NCI-H1048 (cell line): ENCODE results near the gene DNAJC22.
A peak's percentile ranks its signal among the peaks of the same experiment; 100 is the strongest.
"Not testable (repeated sequence)": the region's sequence is repeated elsewhere in the genome, so short reads cannot be mapped to it uniquely, and the experiment has no call there.

Experiments
- DNase-seq: peaks from one replicate; lab custom pipeline; 2025; lab: John Stamatoyannopoulos, UW

The DNAJC22 gene

DNA sequence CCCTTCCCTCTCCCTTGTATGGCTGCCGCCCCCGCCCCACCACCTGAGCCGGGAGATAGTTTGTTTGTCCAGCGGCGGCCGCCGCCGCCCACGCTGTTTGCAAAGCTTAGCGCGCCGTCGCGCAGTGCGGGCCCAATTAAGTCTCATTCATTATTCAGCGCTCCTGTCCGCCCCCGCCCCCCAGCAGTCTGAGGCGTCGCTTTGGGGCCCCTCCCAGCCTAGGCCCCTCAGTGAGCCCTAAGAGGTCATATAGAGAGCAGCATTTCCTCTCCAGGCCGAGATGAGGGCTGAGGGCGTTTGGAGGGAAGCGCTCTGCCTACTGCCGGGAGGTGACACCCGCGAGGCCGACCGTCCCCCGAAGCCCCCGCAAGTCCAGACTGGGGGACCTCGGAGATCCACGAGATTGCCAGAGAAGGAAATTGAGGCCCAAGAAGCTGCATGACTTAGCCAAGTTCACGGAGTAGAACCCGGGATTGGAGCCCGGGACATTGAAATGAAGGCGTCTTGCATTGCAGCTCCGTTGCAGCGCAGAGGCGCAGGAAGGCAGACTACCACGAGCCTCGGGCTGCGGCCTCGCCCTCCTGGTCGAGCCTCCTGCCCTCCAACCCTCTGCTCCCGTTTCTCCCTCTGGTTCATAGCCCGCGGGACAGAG lies at the start of gene DNAJC22:
Gene DNAJC22, plus strand, starts transcription at position 230 of the 652 bp plus-strand sequence. CDS start 1,985 bp downstream, outside the sequence.
- no peak for DNase-seq

DNA sequence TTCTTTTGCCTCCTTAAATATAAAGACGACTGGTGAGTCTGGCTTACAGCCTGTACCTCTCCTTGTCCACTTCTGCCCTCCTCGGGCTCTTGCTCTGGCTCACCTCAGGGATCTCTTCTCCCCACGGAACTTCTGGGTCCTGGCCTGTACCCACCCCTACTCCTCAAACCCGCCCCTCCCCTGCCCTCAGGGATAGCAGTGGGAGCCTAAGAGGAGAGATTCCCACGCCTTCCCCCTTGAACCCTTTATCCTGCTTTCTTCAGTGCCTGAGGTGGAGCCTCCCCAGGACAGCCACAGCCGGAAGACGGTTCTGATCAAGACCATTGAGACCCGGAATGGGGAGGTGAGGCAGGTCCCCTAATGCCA lies 49.0 kb upstream of the DNAJC22 start:
- DNase-seq, result no peak

DNA sequence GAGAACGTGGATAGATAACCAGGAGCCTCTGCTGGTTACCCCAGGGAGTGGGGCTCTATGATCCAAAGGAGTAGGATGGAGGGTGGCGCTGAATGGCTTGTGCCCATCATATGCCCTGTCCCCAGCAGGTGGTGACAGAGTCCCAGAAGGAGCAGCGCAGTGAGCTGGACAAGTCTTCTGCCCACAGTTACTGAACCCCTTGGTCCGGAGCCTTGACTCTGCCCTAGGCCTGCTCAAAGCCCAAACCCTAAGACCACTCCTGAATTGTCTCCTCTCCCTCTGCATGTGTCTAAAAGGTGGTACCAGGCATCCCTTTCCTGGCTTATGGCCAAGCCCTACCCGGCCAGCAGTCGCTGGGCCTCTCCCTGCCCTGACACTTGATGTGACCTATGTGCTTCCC lies 48.5 kb upstream of the DNAJC22 start:
- DNase-seq, result no peak

DNA sequence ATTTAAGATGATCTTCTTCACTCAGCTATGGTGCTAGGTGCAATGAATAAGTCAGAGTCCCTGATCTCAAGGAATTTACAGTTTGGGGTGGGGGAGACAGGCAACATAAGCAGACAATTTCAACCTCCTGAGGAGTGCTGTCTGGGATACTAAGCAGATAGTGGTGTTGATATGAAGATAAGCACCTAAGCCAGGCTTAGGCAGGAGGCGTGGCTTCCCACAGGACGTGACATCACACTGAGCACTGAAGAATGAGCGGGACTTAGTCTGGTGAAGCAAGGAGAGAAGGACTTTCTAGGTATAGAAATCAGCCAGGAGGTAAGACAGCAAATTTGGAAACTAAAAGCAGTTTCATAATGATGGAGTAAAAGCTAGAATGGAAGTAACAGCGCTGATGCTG lies 44.9 kb upstream of the DNAJC22 start:
- DNase-seq, result no peak

DNA sequence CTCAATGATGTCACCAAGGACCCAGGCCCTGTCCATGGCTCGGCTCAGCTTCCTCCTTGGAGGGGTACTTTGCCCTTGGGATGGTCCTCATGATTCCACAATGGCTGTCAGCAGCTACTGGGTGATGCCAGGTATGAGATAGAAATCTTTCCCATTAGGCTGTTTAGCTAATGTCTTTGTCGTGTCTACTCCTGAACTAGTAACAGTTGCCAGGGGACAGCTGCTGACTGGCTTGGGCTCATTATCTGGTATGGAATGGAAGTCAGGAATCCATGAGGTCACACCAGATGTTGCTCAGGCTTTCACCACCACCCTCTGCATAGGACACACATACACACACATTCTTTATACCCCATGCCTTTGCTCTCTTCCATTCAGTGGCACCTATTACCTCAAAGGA lies 42.5 kb upstream of the DNAJC22 start:
- DNase-seq, result no peak

DNA sequence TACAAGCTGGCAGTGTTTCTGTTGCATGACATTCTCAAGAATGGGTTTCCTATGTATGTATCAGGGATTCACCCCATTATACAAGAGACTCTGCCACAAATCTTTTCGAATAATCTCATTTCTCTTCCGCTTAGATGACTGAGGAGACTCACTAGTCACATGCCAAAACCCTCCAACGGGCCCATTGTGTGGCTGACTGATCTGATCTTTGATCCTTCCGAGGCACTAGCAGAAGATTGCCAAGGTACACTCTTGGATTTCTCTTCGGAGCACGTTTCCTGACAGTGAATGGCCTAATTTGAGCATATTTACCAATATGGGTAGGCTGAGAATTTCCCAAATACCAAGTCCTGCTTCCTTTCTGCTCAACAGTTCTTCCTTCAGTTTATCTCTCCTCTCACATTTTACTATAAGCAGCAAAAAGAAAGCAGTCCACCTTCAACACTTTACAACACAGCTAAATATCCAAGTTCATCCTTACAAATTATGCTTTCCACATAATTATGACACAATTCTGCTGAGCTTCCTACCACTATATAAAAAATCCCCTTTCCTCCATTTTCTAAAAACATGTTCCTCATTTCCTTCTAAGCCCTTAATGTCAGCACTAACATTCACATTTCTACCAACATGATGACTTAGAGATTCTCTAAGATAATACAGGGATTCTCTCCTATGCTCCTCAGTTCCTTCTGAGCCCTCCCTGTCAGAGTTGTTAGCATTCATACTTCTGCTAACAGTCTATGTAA lies 40.8 kb upstream of the DNAJC22 start:
- no peak for DNase-seq

DNA sequence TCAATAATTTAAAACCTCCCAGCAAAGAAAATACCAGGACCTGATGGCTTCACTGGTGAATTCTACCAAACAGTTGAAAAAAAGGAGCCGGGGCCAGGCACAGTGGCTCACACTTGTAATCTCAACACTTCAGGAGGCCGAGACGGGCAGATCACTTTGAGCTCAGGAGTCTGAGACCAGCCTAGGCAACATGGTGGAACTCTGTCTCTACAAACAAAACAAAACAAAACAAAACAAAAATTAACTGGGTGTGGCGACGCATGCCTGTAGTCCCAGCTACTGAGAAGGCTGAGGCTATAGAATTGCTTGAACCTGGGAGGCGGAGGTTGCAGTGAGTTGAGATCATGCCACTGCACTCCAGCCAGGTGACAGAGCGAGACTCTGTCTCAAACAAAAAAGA lies 37.3 kb upstream of the DNAJC22 start:
- no peak for DNase-seq

DNA sequence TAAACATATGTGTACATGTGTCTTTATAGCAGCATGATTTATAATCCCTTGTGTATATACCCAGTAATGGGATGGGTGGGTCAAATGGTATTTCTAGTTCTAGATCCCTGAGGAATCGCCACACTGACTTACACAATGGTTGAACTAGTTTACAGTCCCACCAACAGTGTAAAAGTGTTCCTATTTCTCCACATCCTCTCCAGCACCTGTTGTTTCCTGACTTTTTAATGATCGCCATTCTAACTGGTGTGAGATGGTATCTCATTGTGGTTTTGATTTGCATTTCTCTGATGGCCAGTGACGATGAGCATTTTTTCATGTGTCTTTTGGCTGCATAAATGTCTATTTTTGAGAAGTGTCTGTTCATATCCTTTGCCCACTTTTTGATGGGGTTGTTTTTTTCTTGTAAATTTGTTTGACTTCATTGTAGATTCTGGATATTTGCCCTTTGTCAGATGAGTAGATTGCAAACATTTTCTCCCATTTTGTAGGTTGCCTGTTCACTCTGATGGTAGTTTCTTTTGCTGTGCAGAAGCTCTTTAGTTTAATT lies 36.2 kb upstream of the DNAJC22 start:
- DNase-seq, result not testable (repeated sequence)

DNA sequence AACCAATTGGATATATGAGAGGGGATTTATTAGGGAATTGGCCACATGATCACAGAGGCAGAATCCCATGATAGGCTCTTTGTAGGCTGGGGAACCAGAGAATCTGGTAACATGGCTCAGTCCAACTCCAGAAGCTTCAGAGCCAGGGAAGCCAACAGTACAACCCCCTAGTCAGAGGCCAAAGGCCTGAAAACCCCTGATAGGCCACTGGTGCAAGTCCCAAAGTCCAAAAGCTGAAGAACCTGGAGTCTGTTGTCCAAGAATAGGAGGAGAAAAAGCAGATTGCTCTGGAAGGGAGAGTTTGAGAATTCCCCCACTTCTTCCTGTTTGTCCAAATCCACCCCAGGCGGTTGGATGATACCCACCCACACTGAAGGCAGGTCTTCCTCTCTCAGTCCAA lies 31.9 kb upstream of the DNAJC22 start:
- no peak for DNase-seq

DNA sequence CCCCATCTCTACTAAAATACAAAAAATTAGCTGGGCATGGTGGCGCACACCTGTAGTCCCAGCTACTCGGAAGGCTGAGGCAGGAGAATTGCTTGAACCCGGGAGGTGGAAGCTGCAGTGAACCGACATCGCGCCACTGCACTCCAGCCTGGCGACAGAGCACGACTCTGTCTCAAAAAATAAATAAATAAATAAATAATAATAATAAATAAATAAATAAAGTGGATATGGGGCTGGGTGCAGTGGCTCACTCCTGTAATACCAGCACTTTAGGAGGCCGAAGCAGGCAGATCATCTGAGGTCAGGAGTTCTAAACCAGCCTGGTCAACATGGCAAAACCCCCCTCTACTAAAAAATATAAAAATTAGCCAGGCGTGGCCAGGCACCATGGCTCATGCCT lies 29.6 kb upstream of the DNAJC22 start:
- DNase-seq, result not testable (repeated sequence)

DNA sequence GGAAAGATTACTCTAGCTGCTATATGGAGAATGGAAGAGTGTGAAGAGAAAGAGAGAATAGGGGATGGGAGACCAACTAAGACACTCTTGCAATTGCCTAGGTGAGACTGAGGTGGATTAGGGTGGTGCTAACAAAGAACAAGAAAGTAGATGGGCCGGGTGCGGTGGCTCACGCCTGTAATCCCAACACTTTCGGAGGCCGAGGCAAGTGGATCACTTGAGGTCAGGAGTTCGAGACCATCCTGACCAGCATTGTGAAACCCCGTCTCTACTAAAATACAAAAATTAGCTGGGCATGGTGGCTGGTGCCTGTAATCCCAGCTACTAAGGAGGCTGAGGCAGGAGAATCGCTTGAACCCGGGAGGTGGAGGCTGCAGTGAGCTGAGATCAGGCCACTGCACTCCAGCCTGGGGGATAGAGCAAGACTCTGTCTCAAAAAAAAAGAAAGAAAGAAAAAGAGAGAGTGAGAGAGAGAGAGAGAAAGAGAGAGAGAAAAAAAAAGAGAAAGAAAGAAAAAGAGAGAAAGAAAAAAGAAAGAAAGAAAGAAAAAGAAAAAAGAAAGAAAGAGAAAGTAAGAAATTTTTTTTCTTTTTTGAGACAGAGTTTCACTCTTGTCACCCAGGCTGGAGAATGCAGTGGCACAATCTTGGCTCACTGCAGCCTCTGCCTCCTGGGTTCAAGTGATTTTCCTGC lies 26.1 kb upstream of the DNAJC22 start:
- not testable (repeated sequence) for DNase-seq

DNA sequence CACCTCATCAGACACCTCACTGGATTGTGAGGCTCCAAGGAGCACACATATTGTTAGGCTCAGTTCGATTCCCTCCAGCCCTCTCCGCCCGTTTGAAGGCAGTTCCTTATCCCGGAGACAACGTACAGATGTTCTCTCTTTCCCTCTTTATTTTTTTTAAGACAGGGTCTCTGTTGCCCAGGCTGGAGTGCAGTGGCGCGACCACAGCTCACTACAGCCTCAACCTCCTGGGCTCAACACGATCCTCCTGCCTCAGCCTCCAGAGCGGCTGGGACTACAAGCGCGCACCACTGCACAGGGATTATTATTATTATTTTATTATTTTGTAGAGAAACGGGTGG lies 24.4 kb upstream of the DNAJC22 start:
- DNase-seq, result no peak

DNA sequence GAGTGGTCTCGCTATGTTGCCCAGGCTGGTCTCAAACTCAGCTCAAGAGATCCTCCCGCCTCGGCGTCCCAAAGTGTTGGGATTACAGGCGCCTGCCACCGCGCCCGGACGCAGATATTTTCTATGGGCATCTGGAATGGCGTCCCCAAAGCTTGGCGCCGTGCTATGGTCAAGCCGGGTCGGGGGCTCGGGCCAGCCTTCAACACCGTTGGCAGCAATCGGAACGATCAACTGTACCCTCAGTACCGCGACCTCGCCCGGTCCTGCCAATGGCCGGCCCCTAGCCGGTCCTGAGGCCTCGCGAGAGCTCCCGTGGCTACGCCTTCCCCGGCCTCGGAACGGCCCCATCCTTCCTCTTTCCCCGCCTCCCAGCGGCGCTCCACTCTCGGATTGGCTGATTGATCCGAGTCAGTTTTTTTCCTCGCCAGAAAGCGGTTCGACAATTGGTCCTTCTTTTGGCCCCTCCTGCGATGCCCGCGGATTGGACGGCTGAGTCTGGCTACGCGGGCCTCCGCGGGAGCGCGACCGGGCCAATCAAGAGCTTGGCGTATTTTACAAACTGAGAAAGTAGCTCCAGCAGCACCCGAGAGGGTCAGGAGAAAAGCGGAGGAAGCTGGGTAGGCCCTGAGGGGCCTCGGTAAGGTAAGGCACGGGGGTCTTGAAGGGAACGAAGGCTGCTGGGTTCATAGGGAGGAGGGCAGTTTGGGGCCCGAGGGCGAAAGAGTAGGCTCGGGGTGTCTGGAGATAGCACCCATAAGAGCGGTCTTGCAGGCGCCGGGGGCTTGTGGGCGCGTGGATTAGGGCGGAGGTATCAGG lies 23.8 kb upstream of the DNAJC22 start, which contains the start of gene TROAP:
Gene TROAP, plus strand, starts transcription at position 548 of the 816 bp plus-strand sequence. CDS start 354 bp downstream, outside the sequence.
- peak; percentile 96 for DNase-seq

DNA sequence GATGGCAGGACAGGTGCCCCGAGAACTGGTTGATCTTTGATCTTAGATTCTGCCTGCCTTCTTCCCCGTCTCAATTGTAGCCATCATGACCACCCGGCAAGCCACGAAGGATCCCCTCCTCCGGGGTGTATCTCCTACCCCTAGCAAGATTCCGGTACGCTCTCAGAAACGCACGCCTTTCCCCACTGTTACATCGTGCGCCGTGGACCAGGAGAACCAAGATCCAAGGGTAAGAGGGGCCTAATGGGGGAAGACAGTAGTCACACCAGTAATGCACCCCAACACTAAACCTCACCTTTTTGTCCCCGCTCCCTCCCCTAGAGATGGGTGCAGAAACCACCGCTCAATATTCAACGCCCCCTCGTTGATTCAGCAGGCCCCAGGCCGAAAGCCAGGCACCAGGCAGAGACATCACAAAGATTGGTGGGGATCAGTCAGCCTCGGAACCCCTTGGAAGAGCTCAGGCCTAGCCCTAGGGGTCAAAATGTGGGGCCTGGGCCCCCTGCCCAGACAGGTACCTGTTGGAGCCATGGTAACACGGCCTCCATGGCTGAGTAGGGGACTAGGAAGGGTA lies 23.1 kb upstream of the DNAJC22 start:
- DNase-seq, result no peak

DNA sequence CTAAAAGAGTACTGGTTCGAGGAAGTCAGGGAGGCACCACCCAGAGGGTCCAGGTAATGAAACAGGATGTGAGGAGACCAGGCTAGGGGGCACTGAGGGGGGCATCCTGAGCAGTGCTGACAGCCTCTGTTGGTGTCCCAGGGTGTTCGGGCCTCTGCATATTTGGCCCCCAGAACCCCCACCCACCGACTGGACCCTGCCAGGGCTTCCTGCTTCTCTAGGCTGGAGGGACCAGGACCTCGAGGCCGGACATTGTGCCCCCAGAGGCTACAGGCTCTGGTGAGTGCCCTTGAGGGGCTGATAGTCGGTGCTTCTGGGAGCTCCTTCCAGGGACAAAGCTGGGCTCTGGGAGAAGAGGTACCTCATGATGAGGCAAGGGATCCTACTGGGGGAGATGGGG lies 21.1 kb upstream of the DNAJC22 start:
- no peak for DNase-seq

DNA sequence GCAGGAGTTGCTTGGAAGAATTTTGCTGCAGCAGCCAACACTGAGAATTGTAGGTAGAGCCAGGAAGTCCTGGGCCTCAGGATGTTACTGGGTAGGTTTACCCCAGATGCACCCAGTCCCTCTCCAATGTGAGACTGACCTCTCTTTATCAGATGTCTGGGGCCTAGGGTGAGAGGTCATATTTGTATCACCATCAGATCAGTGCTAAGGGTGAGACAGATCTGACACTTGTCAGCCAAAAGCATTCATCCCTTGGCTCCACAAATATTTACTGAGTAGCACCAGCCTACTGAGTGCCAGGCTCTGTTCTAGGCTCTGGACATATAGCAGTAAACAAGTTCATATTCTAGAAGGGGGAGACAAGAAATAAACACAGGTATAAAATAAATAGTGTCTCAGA lies 19.3 kb upstream of the DNAJC22 start:
- DNase-seq, result no peak

DNA sequence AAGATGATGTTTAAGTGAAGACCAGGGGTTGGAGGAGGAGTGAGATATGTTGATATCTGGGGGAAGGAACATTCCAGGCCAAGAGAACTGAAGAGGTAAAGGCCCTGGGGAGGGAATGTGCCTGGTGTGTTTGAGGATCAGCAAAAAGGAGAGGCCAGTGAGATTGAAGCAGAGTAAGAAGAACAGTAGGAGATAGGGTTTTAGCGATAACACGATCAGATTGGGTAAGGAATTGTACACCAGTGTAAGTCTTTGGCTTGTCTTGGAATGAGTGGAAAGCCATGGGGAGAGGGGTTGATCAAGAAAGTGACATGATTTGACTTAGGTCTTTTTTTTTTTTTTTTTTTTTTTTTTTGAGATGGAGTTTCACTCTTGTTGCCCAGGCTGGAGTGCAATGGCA lies 18.8 kb upstream of the DNAJC22 start:
- DNase-seq, result no peak

DNA sequence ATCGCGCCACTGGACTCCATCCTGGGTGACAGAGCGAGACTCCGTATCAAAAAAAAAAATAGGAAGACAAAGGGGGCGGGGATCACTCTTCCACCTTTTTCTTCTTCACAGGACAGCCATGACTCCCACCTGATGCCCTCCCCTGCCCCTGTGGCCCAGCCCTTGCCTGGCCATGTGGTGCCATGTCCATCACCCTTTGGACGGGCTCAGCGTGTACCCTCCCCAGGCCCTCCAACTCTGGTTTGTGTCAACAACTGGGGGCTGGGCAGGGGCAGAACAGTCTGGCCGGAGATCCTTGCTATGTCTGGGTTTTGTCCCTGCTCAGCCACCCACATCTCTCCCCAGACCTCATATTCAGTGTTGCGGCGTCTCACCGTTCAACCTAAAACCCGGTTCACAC lies 17.9 kb upstream of the DNAJC22 start:
- no peak for DNase-seq

DNA sequence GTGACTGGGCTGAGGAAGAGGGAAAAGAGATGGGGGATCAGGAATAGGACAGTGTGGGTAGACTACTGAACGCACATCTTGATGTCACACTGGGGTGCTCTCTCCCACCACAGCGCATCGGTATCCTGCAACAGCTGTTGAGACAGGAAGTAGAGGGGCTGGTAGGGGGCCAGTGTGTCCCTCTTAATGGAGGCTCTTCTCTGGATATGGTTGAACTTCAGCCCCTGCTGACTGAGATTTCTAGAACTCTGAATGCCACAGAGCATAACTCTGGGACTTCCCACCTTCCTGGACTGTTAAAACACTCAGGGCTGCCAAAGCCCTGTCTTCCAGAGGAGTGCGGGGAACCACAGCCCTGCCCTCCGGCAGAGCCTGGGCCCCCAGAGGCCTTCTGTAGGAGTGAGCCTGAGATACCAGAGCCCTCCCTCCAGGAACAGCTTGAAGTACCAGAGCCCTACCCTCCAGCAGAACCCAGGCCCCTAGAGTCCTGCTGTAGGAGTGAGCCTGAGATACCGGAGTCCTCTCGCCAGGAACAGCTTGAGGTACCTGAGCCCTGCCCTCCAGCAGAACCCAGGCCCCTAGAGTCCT lies 16.6 kb upstream of the DNAJC22 start:
- no peak for DNase-seq

DNA sequence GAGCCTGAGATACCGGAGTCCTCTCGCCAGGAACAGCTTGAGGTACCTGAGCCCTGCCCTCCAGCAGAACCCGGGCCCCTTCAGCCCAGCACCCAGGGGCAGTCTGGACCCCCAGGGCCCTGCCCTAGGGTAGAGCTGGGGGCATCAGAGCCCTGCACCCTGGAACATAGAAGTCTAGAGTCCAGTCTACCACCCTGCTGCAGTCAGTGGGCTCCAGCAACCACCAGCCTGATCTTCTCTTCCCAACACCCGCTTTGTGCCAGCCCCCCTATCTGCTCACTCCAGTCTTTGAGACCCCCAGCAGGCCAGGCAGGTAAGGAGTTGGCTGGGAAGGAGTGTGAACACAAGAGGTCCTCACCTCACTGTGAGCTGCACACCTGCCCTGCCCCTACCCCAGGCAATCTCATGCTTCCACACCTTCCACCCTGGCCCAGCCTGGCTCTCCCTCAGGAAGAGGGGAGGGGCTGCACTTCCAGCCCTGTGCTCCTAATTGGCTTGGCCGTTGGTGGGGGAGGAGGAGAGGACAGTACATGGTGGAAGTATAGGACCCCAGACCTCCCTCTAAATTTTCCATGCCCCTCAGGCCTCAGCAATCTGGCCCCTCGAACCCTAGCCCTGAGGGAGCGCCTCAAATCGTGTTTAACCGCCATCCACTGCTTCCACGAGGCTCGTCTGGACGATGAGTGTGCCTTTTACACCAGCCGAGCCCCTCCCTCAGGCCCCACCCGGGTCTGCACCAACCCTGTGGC lies 15.9 kb upstream of the DNAJC22 start:
- no peak for DNase-seq
